ENCODE data around the gene ZBTB25. TPM values are rescaled to one million over a fixed set of nuclear protein-coding genes. Genes with fewer than 3 reads are reported as not detected.

Gene ZBTB25
- total RNA-seq, 1 experiment from 2014 or later: 4.0 TPM

GRCh38 chr14:64409126-64409920, 94.3 kb downstream of the ZBTB25 start:
- TF ChIP-seq CTCF (conservative IDR thresholded peaks at IDR 0.05; ENCODE audit: low read depth, low read length) (no peak), EZH2 (IDR thresholded peaks at IDR 0.05; ENCODE audit: low read length, unreplicated experiment) (no peak), EZH2phosphoT487 (IDR thresholded peaks at IDR 0.05; ENCODE audit: borderline replicate concordance, low read length) (no peak)
- peaks cover 36% of the 10 kb centered on the region for H3K79me2 ChIP-seq (ENCODE audit: low read length)
- no peaks in the 10 kb centered on the region for H3K27me3 ChIP-seq (ENCODE audit: low read length)
- no TSS peak for BruUV-seq (replicated peaks)
- ChIA-PET CTCF (interaction anchor here (0.5 kb wide), 1 partner anchor 358 kb away, joined by 3 read pairs; no protein-coding TSS in a partner anchor), POLR2A (ENCODE audit: unreplicated experiment) (no interaction called here)
- no peak overlapping the region for H3K9ac ChIP-seq (ENCODE audit: low read length)
- no peak overlapping the region for H3K27ac ChIP-seq (ENCODE audit: low read length)
- H3K4me1 ChIP-seq (ENCODE audit: insufficient read depth, low read length): no peaks in the 10 kb centered on the region
- H3K4me2 ChIP-seq (ENCODE audit: low read length): no peak overlapping the region
- no peaks in the 10 kb centered on the region for H4K20me1 ChIP-seq (ENCODE audit: low read length)
- no peaks in the 10 kb centered on the region for H3K9me2 ChIP-seq (replicated peaks; ENCODE audit: low read length)
- no peaks in the 10 kb centered on the region for H3K9me3 ChIP-seq (ENCODE audit: low read length)
- no peak overlapping the region for H3K4me3 ChIP-seq (ENCODE audit: low read length)
- no peak overlapping the region for H2AFZ ChIP-seq (ENCODE audit: low read length)
- H3K36me3 ChIP-seq (ENCODE audit: low read depth, low read length): peaks cover 35% of the 10 kb centered on the region
- ATAC-seq: no peak
- H3F3A ChIP-seq (ENCODE audit: low read length, unreplicated experiment): no peaks in the 10 kb centered on the region
- intact Hi-C loops (cut with micrococcal nuclease): no loop called here
- DNase-seq: no peak

- ATAC-seq (no peak), DNase-seq (no peak)
- Histone ChIP-seq H3K9ac (ENCODE audit: low read length) (no peak overlapping the region), H3K9me3 (ENCODE audit: low read length) (no peaks in the 10 kb centered on the region), H3K36me3 (ENCODE audit: low read depth, low read length) (peaks cover 41% of the 10 kb centered on the region), H3K79me2 (ENCODE audit: low read length) (peaks cover 44% of the 10 kb centered on the region), H3K9me2 (replicated peaks; ENCODE audit: low read length) (no peaks in the 10 kb centered on the region), H3K4me3 (ENCODE audit: low read length) (no peak overlapping the region), H3K4me2 (ENCODE audit: low read length) (no peak overlapping the region), H3K27me3 (ENCODE audit: low read length) (no peaks in the 10 kb centered on the region), H3K4me1 (ENCODE audit: insufficient read depth, low read length) (no peaks in the 10 kb centered on the region), H4K20me1 (ENCODE audit: low read length) (no peaks in the 10 kb centered on the region), H2AFZ (ENCODE audit: low read length) (no peak overlapping the region), H3F3A (ENCODE audit: low read length, unreplicated experiment) (no peaks in the 10 kb centered on the region), H3K27ac (ENCODE audit: low read length) (no peak overlapping the region)
- no peak for TF ChIP-seq EZH2phosphoT487 (IDR thresholded peaks at IDR 0.05; ENCODE audit: borderline replicate concordance, low read length)
- no peak for TF ChIP-seq CTCF (conservative IDR thresholded peaks at IDR 0.05; ENCODE audit: low read depth, low read length)
- no peak for TF ChIP-seq EZH2 (IDR thresholded peaks at IDR 0.05; ENCODE audit: low read length, unreplicated experiment)
- intact Hi-C loops (cut with micrococcal nuclease): no loop called here
- BruUV-seq (replicated peaks): no TSS peak
- ChIA-PET POLR2A (ENCODE audit: unreplicated experiment) (no interaction called here), CTCF (no interaction called here)
Measured at GRCh38 chr14:64407329-64407728, 96.3 kb downstream of the ZBTB25 start.

GRCh38 chr14:64405295-64405694, 98.3 kb downstream of the ZBTB25 start:
- H3F3A ChIP-seq (ENCODE audit: low read length, unreplicated experiment): no peaks in the 10 kb centered on the region
- no peak overlapping the region for H3K27ac ChIP-seq (ENCODE audit: low read length)
- H3K9me2 ChIP-seq (replicated peaks; ENCODE audit: low read length): no peaks in the 10 kb centered on the region
- no peak overlapping the region for H3K4me3 ChIP-seq (ENCODE audit: low read length)
- ChIA-PET CTCF (interaction anchor here (0.6 kb wide), 1 partner anchor 59 kb away, joined by 6 read pairs; no protein-coding TSS in a partner anchor), POLR2A (ENCODE audit: unreplicated experiment) (interaction anchor here (0.5 kb wide), 1 partner anchor 20 kb away, joined by 3 read pairs; no protein-coding TSS in a partner anchor)
- no peak overlapping the region for H3K9ac ChIP-seq (ENCODE audit: low read length)
- TF ChIP-seq CTCF (conservative IDR thresholded peaks at IDR 0.05; ENCODE audit: low read depth, low read length) (no peak), EZH2 (IDR thresholded peaks at IDR 0.05; ENCODE audit: low read length, unreplicated experiment) (no peak), EZH2phosphoT487 (IDR thresholded peaks at IDR 0.05; ENCODE audit: borderline replicate concordance, low read length) (no peak)
- H3K27me3 ChIP-seq (ENCODE audit: low read length): no peaks in the 10 kb centered on the region
- H3K9me3 ChIP-seq (ENCODE audit: low read length): no peaks in the 10 kb centered on the region
- H3K4me1 ChIP-seq (ENCODE audit: insufficient read depth, low read length): no peaks in the 10 kb centered on the region
- ATAC-seq (no peak), DNase-seq (no peak)
- intact Hi-C loops (cut with micrococcal nuclease): no loop called here
- BruUV-seq (replicated peaks): no TSS peak
- no peak overlapping the region for H3K4me2 ChIP-seq (ENCODE audit: low read length)
- H3K36me3 ChIP-seq (ENCODE audit: low read depth, low read length): peaks cover 33% of the 10 kb centered on the region
- no peak overlapping the region for H2AFZ ChIP-seq (ENCODE audit: low read length)
- H4K20me1 ChIP-seq (ENCODE audit: low read length): no peaks in the 10 kb centered on the region
- peaks cover 44% of the 10 kb centered on the region for H3K79me2 ChIP-seq (ENCODE audit: low read length)
